H9 (cell line): ENCODE results near the gene TNFAIP8L1. TPM values are rescaled to one million over a fixed set of nuclear protein-coding genes. Genes with fewer than 3 reads are reported as not detected.

Source experiments
- DNase-seq: peaks from one replicate; pipeline ENCODE4 v3.0.0-alpha.2; 2017
- H2AFZ ChIP-seq: one replicate; pipeline ENCODE4 v1.6.1; 2013; ENCODE audit warnings: mild to moderate bottlenecking, low read length, control low read depth, moderate library complexity
- H2AK5ac ChIP-seq: 2 replicates; pipeline ENCODE4 v1.6.1; 2013; ENCODE audit warnings: low read length, control low read depth, mixed read lengths; ENCODE audit not compliant: insufficient read length
- H2BK120ac ChIP-seq: one replicate; pipeline ENCODE4 v1.6.1; 2013; ENCODE audit warnings: low read depth, mild to moderate bottlenecking, low read length, control low read depth, inconsistent platforms; ENCODE audit not compliant: poor library complexity, severe bottlenecking
- H2BK12ac ChIP-seq: 2 replicates; pipeline ENCODE4 v1.6.1; 2013; ENCODE audit warnings: low read length, control low read depth, mixed read lengths, low read depth; ENCODE audit not compliant: insufficient read length
- H2BK15ac ChIP-seq: 2 replicates; pipeline ENCODE4 v1.6.1; 2013; ENCODE audit warnings: low read depth, low read length, control low read depth
- H2BK20ac ChIP-seq: one replicate; pipeline ENCODE4 v1.6.1; 2013; ENCODE audit warnings: low read depth, mild to moderate bottlenecking, low read length, control low read depth, inconsistent platforms; ENCODE audit not compliant: poor library complexity, severe bottlenecking
- H2BK5ac ChIP-seq: 2 replicates; pipeline ENCODE4 v1.6.1; 2013; ENCODE audit warnings: low read length, control low read depth, mixed read lengths; ENCODE audit not compliant: insufficient read length
- H3K14ac ChIP-seq: 2 replicates; pipeline ENCODE4 v1.6.1; 2013; ENCODE audit warnings: low read length, control low read depth; ENCODE audit not compliant: insufficient read depth
- H3K18ac ChIP-seq: 2 replicates; pipeline ENCODE4 v1.6.1; 2013; ENCODE audit warnings: low read depth, mild to moderate bottlenecking, mixed read lengths, low read length, control low read depth; ENCODE audit not compliant: insufficient read length
- H3K23ac ChIP-seq: 2 replicates; pipeline ENCODE4 v1.6.1; 2013; ENCODE audit warnings: low read length, control low read depth, mixed read lengths, low read depth; ENCODE audit not compliant: insufficient read length
- H3K23me2 ChIP-seq: 2 replicates; pipeline ENCODE4 v1.6.1; 2013; ENCODE audit warnings: low read depth, mild to moderate bottlenecking, mixed read lengths, low read length, control low read depth; ENCODE audit not compliant: insufficient read length, poor library complexity, severe bottlenecking
- H3K27ac ChIP-seq: 2 replicates; pipeline ENCODE4 v1.5.1; 2013; ENCODE audit warnings: low read length, control low read depth, mixed read lengths, low read depth; ENCODE audit not compliant: insufficient read length
- H3K27me3 ChIP-seq: 2 replicates; pipeline ENCODE4 v1.6.1; 2013; ENCODE audit warnings: low read length, control low read depth, inconsistent platforms; ENCODE audit not compliant: insufficient read depth
- H3K4ac ChIP-seq: 2 replicates; pipeline ENCODE4 v1.6.1; 2013; ENCODE audit warnings: low read depth, mild to moderate bottlenecking, control low read depth, inconsistent platforms, low read length, moderate library complexity
- H3K4me1 ChIP-seq: 2 replicates; pipeline ENCODE4 v1.6.1; 2013; ENCODE audit warnings: low read length, control low read depth, inconsistent platforms; ENCODE audit not compliant: insufficient read depth
- H3K4me2 ChIP-seq: 2 replicates; pipeline ENCODE4 v1.6.1; 2013; ENCODE audit warnings: low read length, control low read depth, mixed read lengths; ENCODE audit not compliant: insufficient read length, insufficient read depth
- H3K56ac ChIP-seq: 2 replicates; pipeline ENCODE4 v1.6.1; 2013; ENCODE audit warnings: low read depth, mild to moderate bottlenecking, mixed read lengths, low read length, control low read depth; ENCODE audit not compliant: insufficient read length
- H3K79me1 ChIP-seq: 2 replicates; pipeline ENCODE4 v1.6.1; 2013; ENCODE audit warnings: low read depth, mild to moderate bottlenecking, moderate library complexity, low read length, control low read depth, inconsistent platforms; ENCODE audit not compliant: insufficient read depth, poor library complexity, severe bottlenecking
- H3K79me2 ChIP-seq: 2 replicates; pipeline ENCODE4 v1.6.1; 2013; ENCODE audit warnings: low read length, control low read depth, inconsistent platforms; ENCODE audit not compliant: insufficient read depth
- H3K9ac ChIP-seq: 2 replicates; pipeline ENCODE4 v1.6.1; 2013; ENCODE audit warnings: low read length, control low read depth, mixed read lengths; ENCODE audit not compliant: insufficient read length; ENCODE audit errors: extremely low read depth
- H3K9me3 ChIP-seq: one replicate; pipeline ENCODE4 v1.6.1; 2013; ENCODE audit warnings: low read depth, low read length, inconsistent platforms; ENCODE audit not compliant: control insufficient read depth
- H3T11ph ChIP-seq: one replicate; pipeline ENCODE4 v1.6.1; 2013; ENCODE audit warnings: mild to moderate bottlenecking, low read length, control low read depth, inconsistent platforms
- H4K20me1 ChIP-seq: one replicate; pipeline ENCODE4 v1.6.1; 2013; ENCODE audit not compliant: control insufficient read depth, insufficient read length, insufficient read depth
- H4K5ac ChIP-seq: 2 replicates; pipeline ENCODE4 v1.6.1; 2013; ENCODE audit warnings: low read depth, mild to moderate bottlenecking, mixed read lengths, low read length, control low read depth; ENCODE audit not compliant: insufficient read length
- H4K8ac ChIP-seq: replicated peaks from 2 replicates; pipeline ENCODE4 v1.6.1; 2013; ENCODE audit warnings: low read length, control low read depth, mixed read lengths, low read depth; ENCODE audit not compliant: insufficient read length
- H4K91ac ChIP-seq: 2 replicates; pipeline ENCODE4 v1.6.1; 2013; ENCODE audit warnings: low read depth, mild to moderate bottlenecking, moderate library complexity, mixed read lengths, low read length, control low read depth; ENCODE audit not compliant: insufficient read length
- H3K27ac Mint-ChIP-seq, 3 experiments: 2 replicates in 2 of 3; 3 replicates in 1 of 3; pipeline ENCODE4 v1.8.0; 2020 to 2021; ENCODE audit warnings: mixed read lengths in 3 of 3, mild to moderate bottlenecking in 1 of 3, moderate library complexity in 1 of 3
- H3K27me3 Mint-ChIP-seq: 2 replicates; pipeline ENCODE4 v1.8.0; 2021; ENCODE audit warnings: low read depth, mild to moderate bottlenecking, moderate library complexity, mixed read lengths
- H3K36me3 Mint-ChIP-seq, 3 experiments: 2 replicates in 2 of 3; 3 replicates in 1 of 3; pipeline ENCODE4 v1.8.0; 2020 to 2021; ENCODE audit warnings: low read depth in 3 of 3, mixed read lengths in 3 of 3; ENCODE audit not compliant: insufficient read depth in 1 of 3
- H3K4me1 Mint-ChIP-seq, 2 experiments: 2 replicates each; pipeline ENCODE4 v1.8.0; 2020; ENCODE audit warnings: mixed read lengths in 2 of 2
- H3K4me3 Mint-ChIP-seq, 2 experiments: 2 replicates in 1 of 2; 3 replicates in 1 of 2; pipeline ENCODE4 v1.8.0; 2020 to 2021; ENCODE audit warnings: mild to moderate bottlenecking in 2 of 2, mixed read lengths in 2 of 2, moderate library complexity in 1 of 2
- H3K9me3 Mint-ChIP-seq, 2 experiments: 2 replicates in 1 of 2; 3 replicates in 1 of 2; pipeline ENCODE4 v1.8.0; 2020; ENCODE audit warnings: mild to moderate bottlenecking in 2 of 2, mixed read lengths in 2 of 2, moderate library complexity in 1 of 2
- WGBS: extraction: QIAGEN DNeasy Blood & Tissue Kit; methylation state at CpG from one replicate; pipeline ENCODE4 v1.1.7; 2013; ENCODE audit warnings: missing lambda C conversion rate, low lambda C conversion rate, mixed read lengths; ENCODE audit not compliant: insufficient read length; ENCODE audit errors: extremely low coverage; 5-methylcytosine and 5-hydroxymethylcytosine counted together
- total RNA-seq: library from RNA; stranded (reverse); gene quantifications from 2 replicates; pipeline ENCODE4 v1.2.1, GENCODE V29; 2021
- TF ChIP-seq, protein P1 (sequence below): fragments of 200-600 bp; sonication (generic); conservative IDR thresholded peaks from 3 replicates; pipeline ENCODE4 v1.8.0; 2021; ENCODE audit warnings: antibody characterized with exemption, mild to moderate bottlenecking

Gene TNFAIP8L1
- total RNA-seq, 1 experiment from 2014 or later = 4.2 TPM

DNA sequence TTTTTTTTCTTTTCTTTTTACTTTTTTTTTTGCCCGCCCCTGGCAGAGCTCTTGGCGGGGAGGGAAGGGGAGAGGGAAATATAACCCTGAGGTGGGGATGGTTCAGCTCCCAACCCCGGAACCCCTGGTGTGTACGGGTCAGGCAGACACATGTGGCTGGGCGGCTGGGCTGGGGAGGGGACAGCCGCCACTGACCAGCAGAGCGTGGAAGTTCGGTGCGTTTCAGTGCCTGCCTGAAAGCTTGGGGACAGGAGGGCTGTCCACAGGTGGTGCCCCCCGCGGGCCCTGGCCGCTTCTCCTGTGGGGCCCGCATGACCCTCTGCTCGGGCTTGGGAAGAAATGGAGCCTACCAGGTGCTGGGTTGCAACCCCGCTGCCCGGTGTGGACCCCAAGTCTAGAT lies 36.0 kb downstream of the TNFAIP8L1 start:
- Histone ChIP-seq H2BK5ac (no peak overlapping the region), H2BK120ac (no peak overlapping the region), H3K56ac (no peak overlapping the region), H2BK15ac (no peak overlapping the region), H3K27ac (no peak overlapping the region), H2BK20ac (no peak overlapping the region), H4K8ac (no peak overlapping the region), H4K20me1 (no peaks in the 10 kb centered on the region), H3K18ac (no peak overlapping the region), H2AK5ac (no peak overlapping the region), H2BK12ac (no peak overlapping the region), H4K91ac (no peak overlapping the region), H2AFZ (no peak overlapping the region), H3K23me2 (peaks cover 2% of the 10 kb centered on the region), H3K4me2 (no peak overlapping the region), H4K5ac (no peak overlapping the region), H3K27me3 (no peaks in the 10 kb centered on the region), H3K4me1 (peaks cover 3% of the 10 kb centered on the region; the same call in 1 of the 2 replicates), H3K79me2 (no peaks in the 10 kb centered on the region), H3K9ac (no peak overlapping the region), H3K9me3 (no peaks in the 10 kb centered on the region), H3K23ac (no peak overlapping the region), H3K79me1 (no peaks in the 10 kb centered on the region), H3K14ac (no peak overlapping the region), H3K4ac (no peak overlapping the region), H3T11ph (no peak overlapping the region)
- Mint-ChIP-seq H3K27ac (no peak overlapping the region), H3K4me1 (peaks cover 5 to 24% of the 10 kb centered on the region in 2 experiments), H3K4me3 (no peak overlapping the region), H3K27me3 (no peaks in the 10 kb centered on the region), H3K9me3 (no peaks in the 10 kb centered on the region), H3K36me3 (peaks cover 3 to 13% (median 4%) of the 10 kb centered on the region in 3 experiments; a peak in 5 of 7 replicates)
- TF ChIP-seq, protein P1, sequence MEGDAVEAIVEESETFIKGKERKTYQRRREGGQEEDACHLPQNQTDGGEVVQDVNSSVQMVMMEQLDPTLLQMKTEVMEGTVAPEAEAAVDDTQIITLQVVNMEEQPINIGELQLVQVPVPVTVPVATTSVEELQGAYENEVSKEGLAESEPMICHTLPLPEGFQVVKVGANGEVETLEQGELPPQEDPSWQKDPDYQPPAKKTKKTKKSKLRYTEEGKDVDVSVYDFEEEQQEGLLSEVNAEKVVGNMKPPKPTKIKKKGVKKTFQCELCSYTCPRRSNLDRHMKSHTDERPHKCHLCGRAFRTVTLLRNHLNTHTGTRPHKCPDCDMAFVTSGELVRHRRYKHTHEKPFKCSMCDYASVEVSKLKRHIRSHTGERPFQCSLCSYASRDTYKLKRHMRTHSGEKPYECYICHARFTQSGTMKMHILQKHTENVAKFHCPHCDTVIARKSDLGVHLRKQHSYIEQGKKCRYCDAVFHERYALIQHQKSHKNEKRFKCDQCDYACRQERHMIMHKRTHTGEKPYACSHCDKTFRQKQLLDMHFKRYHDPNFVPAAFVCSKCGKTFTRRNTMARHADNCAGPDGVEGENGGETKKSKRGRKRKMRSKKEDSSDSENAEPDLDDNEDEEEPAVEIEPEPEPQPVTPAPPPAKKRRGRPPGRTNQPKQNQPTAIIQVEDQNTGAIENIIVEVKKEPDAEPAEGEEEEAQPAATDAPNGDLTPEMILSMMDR = no peak
- WGBS = no CpG with 5 or more reads among the region's 16 CpGs
- DNase-seq = no peak
